HL-60 (cell line): ENCODE data around the gene MYO9B.

Experiments used
- DNase-seq, 2 experiments: peaks; one replicate each; pipeline ENCODE4 v3.0.0-alpha.2; 2010 to 2020; ENCODE audit warnings: low read depth in 1 of 2, low spot score in 1 of 2
- H3K27ac ChIP-seq: fragments of 250-450 bp; sonication (Bioruptor Pico); replicated peaks from 2 replicates; pipeline ENCODE4 v1.5.1; 2020; ENCODE audit warnings: mild to moderate bottlenecking, moderate library complexity
- H3K27me3 ChIP-seq: fragments of 250-450 bp; sonication (Bioruptor Pico); 2 replicates; pipeline ENCODE4 v1.5.1; 2021; ENCODE audit warnings: mild to moderate bottlenecking, moderate library complexity; ENCODE audit not compliant: insufficient read depth, poor library complexity, severe bottlenecking
- H3K4me3 ChIP-seq: replicated peaks from 2 replicates; pipeline ENCODE4 v1.5.1; 2011; ENCODE audit warnings: mild to moderate bottlenecking, control low read depth, low read length; ENCODE audit not compliant: insufficient read depth
- GABPA ChIP-seq: IDR thresholded peaks from 2 replicates; pipeline ENCODE4 v1.6.1; 2012; ENCODE audit warnings: low read depth
- POLR2AphosphoS5 ChIP-seq: IDR thresholded peaks from 2 replicates; pipeline ENCODE4 v1.6.1; 2012; ENCODE audit warnings: low read depth
- REST ChIP-seq: IDR thresholded peaks from 2 replicates; pipeline ENCODE4 v1.6.1; 2012; ENCODE audit warnings: low read depth; ENCODE audit not compliant: insufficient replicate concordance
- SPI1 ChIP-seq: IDR thresholded peaks from 2 replicates; pipeline ENCODE4 v1.6.1; 2012; ENCODE audit warnings: low read depth, mild to moderate bottlenecking, borderline replicate concordance
- TF ChIP-seq, protein P1 (sequence below): IDR thresholded peaks from one replicate; pipeline ENCODE4 v1.5.1; 2011; ENCODE audit warnings: low read length, control low read depth, inconsistent platforms; ENCODE audit not compliant: insufficient read depth

The MYO9B gene

DNA sequence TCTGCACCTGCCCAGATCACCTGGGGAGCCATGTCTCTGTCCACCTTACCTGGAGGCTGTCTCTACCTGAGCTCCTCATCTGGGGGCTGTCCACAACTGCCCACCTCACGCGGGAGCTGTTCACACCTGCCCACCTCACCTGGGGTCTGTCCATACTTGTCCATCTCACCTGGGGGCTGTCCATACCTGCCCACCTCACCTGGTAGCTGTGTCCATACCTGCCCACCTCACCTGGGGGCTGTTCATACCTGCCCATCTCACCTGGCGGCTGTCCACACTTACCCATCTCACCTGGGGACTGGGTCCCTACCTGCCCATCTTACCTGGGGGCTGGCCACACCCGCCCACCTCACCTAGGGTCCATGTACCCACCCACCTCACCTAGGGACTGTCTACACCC is 38.9 kb upstream of the MYO9B start:
- no peak for DNase-seq
- no peak overlapping the region for H3K4me3 ChIP-seq
- TF ChIP-seq GABPA (no peak), REST (no peak), POLR2AphosphoS5 (no peak)
- TF ChIP-seq, protein P1, sequence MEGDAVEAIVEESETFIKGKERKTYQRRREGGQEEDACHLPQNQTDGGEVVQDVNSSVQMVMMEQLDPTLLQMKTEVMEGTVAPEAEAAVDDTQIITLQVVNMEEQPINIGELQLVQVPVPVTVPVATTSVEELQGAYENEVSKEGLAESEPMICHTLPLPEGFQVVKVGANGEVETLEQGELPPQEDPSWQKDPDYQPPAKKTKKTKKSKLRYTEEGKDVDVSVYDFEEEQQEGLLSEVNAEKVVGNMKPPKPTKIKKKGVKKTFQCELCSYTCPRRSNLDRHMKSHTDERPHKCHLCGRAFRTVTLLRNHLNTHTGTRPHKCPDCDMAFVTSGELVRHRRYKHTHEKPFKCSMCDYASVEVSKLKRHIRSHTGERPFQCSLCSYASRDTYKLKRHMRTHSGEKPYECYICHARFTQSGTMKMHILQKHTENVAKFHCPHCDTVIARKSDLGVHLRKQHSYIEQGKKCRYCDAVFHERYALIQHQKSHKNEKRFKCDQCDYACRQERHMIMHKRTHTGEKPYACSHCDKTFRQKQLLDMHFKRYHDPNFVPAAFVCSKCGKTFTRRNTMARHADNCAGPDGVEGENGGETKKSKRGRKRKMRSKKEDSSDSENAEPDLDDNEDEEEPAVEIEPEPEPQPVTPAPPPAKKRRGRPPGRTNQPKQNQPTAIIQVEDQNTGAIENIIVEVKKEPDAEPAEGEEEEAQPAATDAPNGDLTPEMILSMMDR: no peak
- H3K27ac ChIP-seq: no peak overlapping the region
- H3K27me3 ChIP-seq: peaks cover 3% of the 10 kb centered on the region

GRCh38 chr19:17037184-17037583 is 38.4 kb upstream of the MYO9B start:
- no peak for DNase-seq
- TF ChIP-seq, protein P1: no peak
- TF ChIP-seq POLR2AphosphoS5 (no peak), REST (no peak), GABPA (no peak), SPI1 (no peak)
- H3K4me3 ChIP-seq: no peak overlapping the region
- H3K27ac ChIP-seq: no peak overlapping the region
- peaks cover 3% of the 10 kb centered on the region for H3K27me3 ChIP-seq

GRCh38 chr19:17037966-17038500 is 37.5 kb upstream of the MYO9B start:
- no peak overlapping the region for H3K27ac ChIP-seq
- TF ChIP-seq, protein P1: no peak
- no peak for TF ChIP-seq GABPA
- no peak for TF ChIP-seq POLR2AphosphoS5
- TF ChIP-seq REST: no peak
- no peak for TF ChIP-seq SPI1
- no peak for DNase-seq
- peaks cover 3% of the 10 kb centered on the region for H3K27me3 ChIP-seq
- H3K4me3 ChIP-seq: no peak overlapping the region
